Superior temporal gyrus (tissue), 1 donor: ENCODE results near the gene KBTBD12.

Experiments
- DNase-seq: peaks from one replicate; pipeline ENCODE4 v3.0.0-alpha.2; 2016; ENCODE audit errors: extremely low spot score

KBTBD12 gene

DNA sequence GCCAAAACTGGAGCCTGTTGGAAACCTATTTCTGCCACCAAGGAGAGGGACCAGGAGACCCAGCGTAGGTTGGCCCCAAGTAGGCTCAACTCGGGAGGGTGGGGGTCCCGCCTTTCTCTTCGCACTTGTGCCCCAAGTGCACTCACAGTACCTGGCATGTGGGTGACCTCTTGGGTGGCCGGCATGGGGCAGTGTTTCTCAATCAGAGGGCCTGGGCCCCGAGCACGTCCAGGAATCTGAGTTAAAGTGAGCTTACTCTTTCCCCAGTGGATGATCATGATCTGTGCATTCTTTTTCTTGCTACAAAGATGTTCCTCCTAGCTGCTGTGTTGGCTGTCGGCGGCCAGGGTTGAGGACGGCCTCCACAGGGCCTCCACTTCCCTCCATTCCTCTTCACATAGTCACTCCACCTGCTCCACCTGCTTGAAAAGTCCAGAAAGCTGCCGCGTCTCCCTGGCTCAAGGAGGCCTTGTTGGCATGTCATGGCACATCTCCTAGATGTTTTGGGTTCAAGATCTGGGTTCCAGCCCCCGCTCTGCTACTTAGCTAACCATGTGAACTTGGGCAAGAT lies 70.7 kb downstream of the KBTBD12 start:
- DNase-seq, result no peak

DNA sequence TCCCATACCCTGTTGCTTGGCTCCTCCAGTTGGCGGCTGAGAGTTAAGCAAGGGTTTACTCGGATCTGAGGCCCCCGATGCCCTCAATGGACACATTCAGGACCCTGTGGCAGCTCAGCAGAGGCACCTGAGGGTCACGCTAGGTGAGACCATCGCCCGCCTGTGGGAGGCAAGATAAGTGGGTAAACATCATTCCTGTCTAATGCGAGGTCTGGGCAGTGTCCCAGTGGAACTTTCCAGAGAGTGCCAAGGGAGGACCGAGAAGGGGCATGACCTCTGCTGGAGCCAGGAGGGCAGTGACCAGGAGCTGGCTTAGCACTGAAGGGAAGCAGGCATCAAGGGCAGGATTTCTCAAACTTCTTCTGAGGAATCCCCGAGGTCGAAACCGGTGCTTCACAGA lies 71.8 kb downstream of the KBTBD12 start:
- DNase-seq, result no peak

- DNase-seq, result no peak
Measured at GRCh38 chr3:127987309-127987995, 72.4 kb downstream of the KBTBD12 start.

GRCh38 chr3:127988770-127989557 lies 73.9 kb downstream of the KBTBD12 start:
- no peak for DNase-seq

DNA sequence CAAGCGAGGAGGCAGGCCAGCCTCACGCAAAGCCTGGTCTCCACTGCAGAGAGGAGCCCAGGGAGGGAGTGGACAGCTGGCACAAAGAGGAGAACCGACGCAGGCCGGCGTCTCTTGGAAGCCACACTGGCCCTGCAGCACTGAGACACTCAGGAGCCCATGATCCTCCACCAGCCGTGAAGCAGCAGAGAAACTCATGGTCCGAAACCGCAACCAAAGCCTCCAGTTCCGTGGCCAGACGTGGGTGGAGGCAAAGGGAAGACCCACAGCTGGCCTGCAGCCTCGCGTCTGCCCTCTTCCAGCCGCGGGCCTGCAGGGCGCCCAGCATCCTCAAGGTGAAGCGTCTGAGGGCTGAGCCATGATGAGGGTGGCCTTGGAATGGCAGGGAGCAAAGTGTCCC lies 75.0 kb downstream of the KBTBD12 start:
- no peak for DNase-seq

- DNase-seq, result no peak
Measured at GRCh38 chr3:127990461-127990860, 75.4 kb downstream of the KBTBD12 start.

GRCh38 chr3:127991251-127991650 lies 76.2 kb downstream of the KBTBD12 start:
- DNase-seq, result no peak

DNA sequence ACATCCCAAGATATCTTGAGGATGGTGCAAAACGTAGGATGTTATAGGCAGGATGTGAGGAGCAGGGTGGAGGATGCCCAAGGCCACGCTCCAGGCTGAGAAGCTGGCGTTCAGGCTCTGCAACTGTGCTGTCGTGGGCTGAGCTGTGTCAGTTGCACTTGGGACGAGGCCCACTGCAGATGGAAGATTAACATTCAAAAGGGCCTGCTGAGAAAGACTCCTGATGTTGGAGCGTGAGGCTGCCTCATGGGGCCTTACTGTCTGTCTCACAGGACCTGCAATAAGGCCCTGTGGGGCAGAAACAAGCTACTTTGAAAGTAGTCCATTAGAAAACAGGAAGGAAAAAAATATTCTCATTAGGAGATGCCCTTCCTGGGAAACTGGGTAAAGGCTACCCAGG lies 76.6 kb downstream of the KBTBD12 start:
- no peak for DNase-seq

- no peak for DNase-seq
Measured at GRCh38 chr3:127992127-127992526, 77.1 kb downstream of the KBTBD12 start.

GRCh38 chr3:127994011-127994410 lies 79.0 kb downstream of the KBTBD12 start:
- no peak for DNase-seq

GRCh38 chr3:127997016-127997415 lies 82.0 kb downstream of the KBTBD12 start:
- DNase-seq, result peak; percentile 66

DNA sequence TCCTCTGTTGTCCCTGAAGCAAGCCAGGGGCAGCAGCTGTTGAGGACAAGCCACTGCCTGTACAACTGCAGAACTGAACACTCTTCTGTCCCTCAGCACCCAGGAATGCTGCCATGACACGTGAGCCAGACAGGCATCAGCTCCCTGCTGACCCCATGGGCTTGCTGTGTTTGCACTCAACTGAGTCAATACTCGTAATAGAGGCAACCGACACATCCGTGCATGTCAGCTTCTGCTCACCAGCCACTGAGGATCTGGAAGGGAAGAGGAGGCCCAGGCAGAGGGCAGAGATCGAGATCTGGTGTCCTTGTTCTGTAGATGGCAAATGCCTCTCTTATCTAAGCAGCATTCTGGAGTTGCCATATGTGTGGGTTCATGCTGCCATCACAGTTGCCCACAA lies 82.9 kb downstream of the KBTBD12 start:
- no peak for DNase-seq

- DNase-seq, result no peak
Measured at GRCh38 chr3:127998596-127998995, 83.6 kb downstream of the KBTBD12 start.

DNA sequence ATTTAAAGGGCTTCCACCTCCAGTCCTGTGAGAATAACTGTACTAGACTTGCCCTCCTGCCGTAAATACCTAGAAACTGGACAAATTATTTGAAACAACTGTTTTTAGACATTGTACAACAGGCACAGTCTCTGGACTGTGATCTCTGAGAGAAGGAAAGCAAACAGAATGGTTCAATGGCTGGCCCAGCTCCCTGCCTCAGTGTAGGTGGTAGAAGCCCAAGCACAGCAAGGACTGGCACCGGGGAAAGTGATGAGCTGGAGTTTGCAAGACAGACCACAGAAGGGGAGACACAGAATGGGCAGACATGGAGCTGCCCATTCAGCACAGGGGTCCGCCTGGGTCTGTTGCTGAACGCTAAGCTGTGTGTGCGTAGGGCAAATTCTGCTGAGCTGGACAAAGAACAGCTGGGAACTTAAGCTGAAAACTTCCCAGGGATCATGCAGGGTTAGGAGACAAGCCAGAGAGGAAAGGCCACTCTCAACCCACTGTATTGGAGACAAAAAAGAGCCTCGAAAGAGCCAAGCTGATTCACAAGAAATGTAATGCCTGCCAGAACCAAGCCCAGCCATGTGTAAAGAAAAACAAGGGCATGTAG lies 84.6 kb downstream of the KBTBD12 start:
- no peak for DNase-seq

DNA sequence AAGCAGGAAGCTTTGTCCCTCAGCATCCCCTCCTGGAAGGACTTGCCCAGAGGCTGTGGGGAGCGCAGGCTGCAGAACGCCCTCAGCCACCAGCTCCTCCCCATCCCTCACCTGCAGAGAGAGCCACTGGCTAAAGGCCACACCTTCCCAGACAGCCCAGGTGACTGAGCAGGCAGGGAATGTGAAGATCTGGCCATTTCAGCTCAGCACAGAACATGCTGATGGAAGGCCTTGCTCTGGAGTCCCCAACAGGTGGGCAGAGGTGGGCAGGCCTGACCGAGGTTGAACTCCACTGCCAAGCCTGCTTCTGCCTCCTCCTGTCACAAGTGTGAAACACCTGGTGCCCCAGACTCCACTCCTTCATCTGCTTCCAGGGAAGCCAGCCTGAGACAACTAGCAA lies 86.5 kb downstream of the KBTBD12 start:
- no peak for DNase-seq

GRCh38 chr3:128004661-128005060 lies 89.6 kb downstream of the KBTBD12 start:
- no peak for DNase-seq

DNA sequence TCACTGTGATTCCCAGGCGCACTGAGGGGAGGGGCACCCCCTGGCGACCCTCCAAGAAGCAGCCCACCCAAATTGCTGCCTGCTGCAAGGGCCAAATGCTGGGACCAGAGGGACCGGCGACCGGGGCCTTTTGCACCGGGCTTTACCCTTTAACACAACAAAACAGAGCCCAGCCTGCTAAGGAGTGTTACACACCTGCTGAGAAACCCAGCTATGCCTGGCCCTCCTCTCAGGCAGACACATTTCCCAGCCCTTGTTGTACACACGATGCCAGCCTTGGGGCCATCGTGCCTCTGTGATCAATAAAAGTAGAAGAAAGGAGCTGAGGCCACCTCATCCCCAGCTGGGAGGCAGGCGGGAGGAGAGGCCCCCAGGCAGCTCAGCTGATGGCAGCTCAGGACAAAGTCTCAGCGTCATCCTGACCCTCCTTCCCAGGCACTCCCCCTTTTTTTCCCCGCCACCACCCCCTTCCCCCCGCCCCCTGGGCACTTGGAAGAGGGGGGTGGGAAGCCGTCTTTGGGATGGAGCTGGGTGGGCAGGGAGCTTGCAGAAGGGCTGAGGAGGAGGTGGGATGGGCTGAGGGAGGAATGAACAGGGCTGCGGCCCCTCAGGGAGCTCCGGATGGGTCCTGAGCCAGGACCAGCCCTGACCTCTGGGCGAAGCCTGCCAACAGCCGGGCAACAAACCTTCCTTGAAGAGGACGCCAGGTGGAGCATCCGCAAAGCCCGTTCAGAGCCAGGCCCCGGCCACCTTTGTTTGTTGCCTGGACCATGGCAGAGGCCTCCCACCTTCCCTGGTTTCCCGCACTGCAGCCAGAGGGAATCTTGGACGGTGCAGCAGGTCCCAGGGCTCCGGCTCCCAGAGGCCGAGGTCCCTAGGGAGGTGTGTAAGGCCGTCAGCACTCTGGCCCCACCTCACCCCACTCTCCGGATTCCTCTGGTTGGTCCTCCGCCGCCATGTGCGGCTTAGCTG lies 91.3 kb downstream of the KBTBD12 start:
- no peak for DNase-seq

DNA sequence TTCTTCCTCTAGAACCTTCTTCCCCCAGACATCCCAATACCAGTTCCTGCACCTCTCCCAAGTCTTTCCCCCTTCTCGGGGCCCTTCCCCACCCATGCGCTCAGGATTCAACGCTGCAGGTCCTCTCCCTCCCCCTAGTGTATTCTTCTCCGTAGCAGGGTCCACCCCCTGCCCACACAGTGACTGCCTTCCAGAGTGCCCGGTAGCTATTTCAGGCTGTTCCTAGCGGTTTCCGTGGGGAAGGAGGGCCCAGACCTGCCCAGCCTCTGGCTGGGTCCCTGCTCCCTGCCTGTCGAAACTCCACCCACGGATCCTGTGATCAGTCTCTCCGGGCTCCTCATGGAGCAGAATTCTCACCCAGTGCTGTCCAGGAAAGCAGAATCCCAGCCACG lies 92.0 kb downstream of the KBTBD12 start:
- DNase-seq, result no peak

GRCh38 chr3:128009952-128010846 lies 95.2 kb downstream of the KBTBD12 start:
- no peak for DNase-seq

- DNase-seq, result no peak
Measured at GRCh38 chr3:128011140-128011539, 96.1 kb downstream of the KBTBD12 start.
